Vagina (tissue), 2 donors: ENCODE results near the gene PDE4C.

Experiments
- CTCF ChIP-seq, 3 experiments: fragments of 450-650 bp in 2 of 3; fragments of 200-600 bp in 1 of 3; sonication (generic) in 1 of 3; IDR thresholded peaks; one replicate each; pipeline ENCODE4 v1.5.1; 2017 to 2019; ENCODE audit warnings: antibody characterized with exemption in 3 of 3, mild to moderate bottlenecking in 2 of 3, moderate library complexity in 2 of 3
- POLR2A ChIP-seq, 2 donors: fragments of 450-650 bp; IDR thresholded peaks; one replicate each; pipeline ENCODE4 v1.6.1; 2017; ENCODE audit warnings: antibody characterized with exemption in 2 of 2, mild to moderate bottlenecking in 2 of 2, moderate library complexity in 2 of 2

GRCh38 chr19:18233224-18233825 lies 7.1 kb upstream of the PDE4C start:
- TF ChIP-seq CTCF (IDR thresholded peaks at IDR 0.05) (no peak), POLR2A (IDR thresholded peaks at IDR 0.05) (no peak)
